Duodenal mucosa (tissue), 2 donors: Measurements from ENCODE around the gene MAP3K6.

Experiments used
- H3K27ac ChIP-seq: one replicate; pipeline ENCODE4 v1.7.0; 2013; ENCODE audit warnings: low read depth, low read length
- H3K27me3 ChIP-seq, 2 donors: one replicate each; pipeline ENCODE4 v1.7.0; 2013; ENCODE audit warnings: low read length in 2 of 2, control low read depth in 1 of 2; ENCODE audit not compliant: insufficient read depth in 2 of 2, control insufficient read depth in 1 of 2
- H3K36me3 ChIP-seq, 2 donors: one replicate each; pipeline ENCODE4 v1.7.0; 2013; ENCODE audit warnings: low read length in 2 of 2, control low read depth in 1 of 2; ENCODE audit not compliant: insufficient read depth in 2 of 2, control insufficient read depth in 1 of 2
- H3K4me1 ChIP-seq, 2 donors: one replicate each; pipeline ENCODE4 v1.7.0; 2013; ENCODE audit warnings: low read length in 2 of 2, control low read depth in 1 of 2; ENCODE audit not compliant: insufficient read depth in 2 of 2, control insufficient read depth in 1 of 2
- H3K4me3 ChIP-seq, 2 donors: one replicate each; pipeline ENCODE4 v1.7.0; 2013; ENCODE audit warnings: low read length in 2 of 2, low read depth in 1 of 2
- H3K9ac ChIP-seq, 2 donors: one replicate each; pipeline ENCODE4 v1.7.0; 2013; ENCODE audit warnings: low read length in 2 of 2, low read depth in 1 of 2
- H3K9me3 ChIP-seq, 2 donors: one replicate each; pipeline ENCODE4 v1.7.0; 2013; ENCODE audit warnings: low read length in 2 of 2, control low read depth in 1 of 2; ENCODE audit not compliant: control insufficient read depth in 1 of 2

Gene MAP3K6

GRCh38 chr1:27345272-27345671 lies 21.5 kb downstream of the MAP3K6 start:
- H3K4me1 ChIP-seq: peaks cover 30 to 34% of the 10 kb centered on the region in 2 donors
- H3K9ac ChIP-seq: no peak overlapping the region
- H3K27me3 ChIP-seq: peaks cover 0 to 1% of the 10 kb centered on the region in 2 donors
- no peak overlapping the region for H3K4me3 ChIP-seq
- no peak overlapping the region for H3K27ac ChIP-seq
- no peaks in the 10 kb centered on the region for H3K9me3 ChIP-seq
- H3K36me3 ChIP-seq: no peaks in the 10 kb centered on the region

DNA sequence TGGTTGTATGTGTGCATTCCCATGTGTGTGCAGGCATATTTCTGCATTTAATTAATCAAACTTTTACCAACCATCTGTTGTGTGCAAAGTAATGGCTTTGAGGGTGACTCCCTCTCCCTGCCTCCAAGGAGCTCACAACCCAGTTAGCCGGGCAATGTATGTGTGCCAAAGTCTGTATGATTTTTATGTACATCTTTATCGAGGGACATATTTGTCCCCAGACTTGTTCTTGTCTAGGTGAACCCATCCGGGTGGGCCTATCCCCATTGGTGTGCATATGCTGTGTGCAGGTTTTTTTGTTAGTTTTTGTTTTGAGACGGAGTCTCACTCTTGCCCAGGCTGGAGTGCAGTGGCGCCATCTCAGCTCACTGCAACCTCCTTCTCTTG lies 23.1 kb downstream of the MAP3K6 start:
- no peaks in the 10 kb centered on the region for H3K27me3 ChIP-seq
- peaks cover 21 to 23% of the 10 kb centered on the region in 2 donors for H3K4me1 ChIP-seq
- H3K36me3 ChIP-seq: no peaks in the 10 kb centered on the region
- H3K9ac ChIP-seq: peak overlapping the region in 1 of 2 donors; percentile 57
- H3K9me3 ChIP-seq: no peaks in the 10 kb centered on the region
- H3K4me3 ChIP-seq: peak overlapping the region; percentile 83 to 86
- no peak overlapping the region for H3K27ac ChIP-seq

GRCh38 chr1:27342778-27343638 lies 23.8 kb downstream of the MAP3K6 start:
- H3K27me3 ChIP-seq: no peaks in the 10 kb centered on the region
- no peaks in the 10 kb centered on the region for H3K9me3 ChIP-seq
- peaks cover 20 to 23% of the 10 kb centered on the region in 2 donors for H3K4me1 ChIP-seq
- H3K27ac ChIP-seq: peak overlapping the region; percentile 69
- H3K4me3 ChIP-seq: peak overlapping the region; percentile 83 to 86
- peak overlapping the region; percentile 57 to 80 for H3K9ac ChIP-seq
- no peaks in the 10 kb centered on the region for H3K36me3 ChIP-seq

DNA sequence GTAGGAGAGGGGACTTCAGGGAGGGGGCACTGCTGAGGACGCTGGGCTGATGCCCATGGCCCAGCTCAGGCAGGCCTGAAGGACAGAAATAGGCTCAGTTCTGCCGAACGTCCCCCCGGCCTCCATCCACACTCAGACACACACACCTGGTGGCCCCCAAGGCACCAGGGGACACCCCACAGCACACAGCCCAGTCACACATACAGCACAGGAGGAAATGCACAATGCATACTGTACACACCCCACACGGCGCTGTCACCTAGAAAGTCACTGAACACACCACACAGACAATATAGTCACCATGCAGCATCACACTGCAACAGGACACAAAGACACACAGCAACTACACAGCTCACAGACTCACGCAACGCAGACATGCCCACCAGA lies 24.4 kb downstream of the MAP3K6 start:
- Histone ChIP-seq H3K36me3 (no peaks in the 10 kb centered on the region), H3K9ac (peak overlapping the region; percentile 57 to 80), H3K27ac (peak overlapping the region; percentile 11), H3K27me3 (no peaks in the 10 kb centered on the region), H3K4me3 (peak overlapping the region; percentile 83 to 86), H3K9me3 (no peaks in the 10 kb centered on the region), H3K4me1 (peaks cover 20 to 23% of the 10 kb centered on the region in 2 donors)

DNA sequence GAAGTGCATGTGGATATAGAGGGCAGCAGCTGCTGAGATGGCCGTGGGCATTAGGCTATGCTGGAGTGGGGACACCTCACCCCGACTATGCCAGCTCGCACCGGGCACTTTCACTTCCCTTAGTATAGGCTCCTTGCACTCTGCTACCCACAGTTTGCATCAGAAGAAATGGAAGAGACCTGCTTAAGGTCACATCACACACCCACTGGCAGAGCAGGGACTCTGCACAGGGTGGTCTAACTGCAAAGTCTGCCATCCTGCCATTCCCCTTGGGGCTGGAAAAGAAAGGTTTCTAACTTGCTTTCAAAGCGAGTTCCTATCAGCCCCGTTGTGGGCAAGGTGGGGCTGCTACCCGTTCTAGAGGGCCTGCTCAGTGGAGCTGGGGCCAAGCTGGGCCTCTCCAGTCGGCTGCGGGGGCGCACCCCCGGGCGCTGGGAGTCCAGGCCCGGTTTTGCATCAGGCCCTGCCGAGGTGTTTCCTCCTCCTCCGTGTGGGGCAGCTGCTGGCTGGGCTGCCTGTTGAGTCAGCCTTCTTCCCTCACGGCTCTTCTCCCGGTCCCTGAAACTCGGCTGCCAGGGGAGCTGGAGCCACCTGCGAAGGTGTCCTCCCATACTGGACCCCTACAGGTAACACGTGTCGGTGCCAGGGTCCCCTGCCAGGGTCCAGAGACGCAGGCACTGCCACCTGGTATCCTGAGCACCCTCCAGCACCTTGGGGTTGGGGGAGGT lies 25.1 kb downstream of the MAP3K6 start, which contains the start of gene SYTL1:
SYTL1 (plus strand) TSS at position 498 of the 728 bp plus-strand sequence. CDS start 3,313 bp downstream, outside the sequence.
- Histone ChIP-seq H3K4me3 (peak within 1 kb of the TSS; percentile 83 to 86), H3K27me3 (no peaks in the 10 kb centered on the region), H3K27ac (peak within 1 kb of the TSS; percentile 11), H3K9ac (peak within 1 kb of the TSS; percentile 57 to 80), H3K9me3 (no peaks in the 10 kb centered on the region), H3K36me3 (no peaks in the 10 kb centered on the region), H3K4me1 (peaks cover 20 to 23% of the 10 kb centered on the region in 2 donors)

DNA sequence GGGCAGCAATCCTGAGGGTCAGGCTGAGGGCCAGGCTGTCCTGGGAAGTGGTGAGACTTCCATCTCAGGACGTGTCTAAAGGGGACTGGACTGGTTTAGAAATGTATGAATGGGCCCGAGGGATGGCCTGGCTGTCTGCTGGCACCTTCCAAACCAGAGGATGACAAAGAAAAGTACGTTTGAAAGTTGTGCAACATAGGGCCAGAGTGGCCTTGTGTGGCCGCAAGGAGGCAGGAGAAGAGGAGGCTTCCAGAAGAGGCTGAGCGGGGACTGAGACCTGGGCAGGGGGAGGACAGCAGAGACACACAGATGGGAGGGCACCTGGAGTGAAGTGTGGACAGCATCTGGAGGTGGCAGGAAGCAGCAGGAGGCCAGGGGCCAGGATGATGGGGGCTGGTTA lies 27.5 kb downstream of the MAP3K6 start:
- Histone ChIP-seq H3K27ac (no peak overlapping the region), H3K4me3 (no peak overlapping the region), H3K36me3 (peaks cover 2 to 19% of the 10 kb centered on the region in 2 donors), H3K27me3 (no peaks in the 10 kb centered on the region), H3K9me3 (no peaks in the 10 kb centered on the region), H3K9ac (no peak overlapping the region), H3K4me1 (peaks cover 20 to 23% of the 10 kb centered on the region in 2 donors)

DNA sequence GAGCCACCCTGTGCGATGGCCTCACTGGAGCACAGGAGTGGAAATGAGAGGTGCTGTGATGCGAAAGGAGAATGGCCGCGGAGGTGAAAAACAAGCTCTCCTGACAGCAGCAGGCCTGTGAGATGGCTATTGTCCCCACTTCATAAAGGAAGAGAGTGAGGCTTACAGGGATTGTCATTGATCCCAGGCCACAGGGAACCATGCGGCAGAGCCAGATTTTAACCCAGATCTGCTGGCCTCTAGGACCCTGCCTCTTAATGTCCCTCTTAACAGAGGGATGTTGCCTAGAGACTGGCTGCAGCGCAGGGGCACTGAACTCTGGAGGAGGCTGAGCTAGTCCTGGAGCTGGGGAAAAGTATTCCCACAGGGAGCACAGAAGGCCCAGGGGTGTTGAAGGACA lies 28.0 kb downstream of the MAP3K6 start:
- H3K36me3 ChIP-seq: peaks cover 7 to 24% of the 10 kb centered on the region in 2 donors
- H3K4me3 ChIP-seq: no peak overlapping the region
- H3K27ac ChIP-seq: no peak overlapping the region
- peaks cover 20 to 23% of the 10 kb centered on the region in 2 donors for H3K4me1 ChIP-seq
- no peaks in the 10 kb centered on the region for H3K27me3 ChIP-seq
- no peak overlapping the region for H3K9ac ChIP-seq
- no peaks in the 10 kb centered on the region for H3K9me3 ChIP-seq

GRCh38 chr1:27336756-27337155 lies 30.0 kb downstream of the MAP3K6 start:
- H3K4me3 ChIP-seq: no peak overlapping the region
- no peak overlapping the region for H3K27ac ChIP-seq
- H3K36me3 ChIP-seq: peaks cover 19 to 44% of the 10 kb centered on the region in 2 donors
- H3K27me3 ChIP-seq: no peaks in the 10 kb centered on the region
- H3K9ac ChIP-seq: no peak overlapping the region
- H3K9me3 ChIP-seq: no peaks in the 10 kb centered on the region
- H3K4me1 ChIP-seq: peaks cover 6 to 9% of the 10 kb centered on the region in 2 donors

- Histone ChIP-seq H3K27me3 (no peaks in the 10 kb centered on the region), H3K4me3 (no peak overlapping the region), H3K9me3 (no peaks in the 10 kb centered on the region), H3K36me3 (peaks cover 21 to 44% of the 10 kb centered on the region in 2 donors), H3K9ac (no peak overlapping the region), H3K4me1 (no peaks in the 10 kb centered on the region), H3K27ac (no peak overlapping the region)
Measured at GRCh38 chr1:27335506-27336422, 31.0 kb downstream of the MAP3K6 start.
